ENCODE data around the gene DES.
A peak's percentile ranks its signal among the peaks of the same experiment; 100 is the strongest.

DNA sequence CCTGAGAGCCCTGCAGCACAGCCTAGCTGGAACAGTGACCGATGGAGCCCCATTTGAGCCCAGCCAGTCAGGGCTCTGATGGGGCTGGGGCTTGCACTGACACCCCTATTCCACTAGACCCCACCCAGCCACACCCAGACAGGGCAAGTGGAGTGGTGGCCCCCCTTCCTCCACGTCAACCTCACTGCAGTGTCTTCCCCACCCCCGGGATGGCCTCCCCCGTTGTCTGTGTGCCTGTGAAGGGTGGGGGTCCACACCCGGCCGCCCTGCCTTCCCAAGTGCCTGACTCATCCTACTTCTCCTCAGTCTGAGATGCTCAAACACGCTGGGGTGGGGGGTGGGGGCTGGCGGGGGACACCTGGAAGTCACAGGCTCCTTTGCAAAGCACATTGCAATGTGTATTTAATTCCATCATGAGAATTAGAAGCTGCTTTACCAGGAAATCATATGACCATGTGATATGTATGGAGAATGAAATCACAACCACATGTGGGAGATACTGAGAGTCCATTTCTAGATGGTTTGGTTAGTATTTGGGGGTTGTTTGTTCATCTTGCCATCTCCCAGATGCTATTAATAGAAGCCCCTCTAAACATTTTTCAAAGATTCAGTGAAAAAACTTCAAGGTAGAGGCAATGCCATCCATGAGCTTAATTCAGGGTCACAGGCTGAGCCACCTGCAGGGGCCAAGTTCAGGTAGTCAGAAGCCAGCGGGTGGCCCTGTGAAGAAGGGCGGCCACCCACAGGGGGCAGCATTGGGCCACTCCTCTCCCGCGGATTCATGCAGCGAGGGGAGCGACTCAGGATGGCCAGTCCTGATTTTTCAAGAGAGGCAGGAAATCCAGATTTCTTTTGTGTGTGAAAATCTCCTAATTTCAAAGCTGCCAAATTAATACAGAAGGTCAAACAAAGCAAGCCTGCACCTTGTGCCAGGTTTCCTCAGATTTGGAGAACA lies 57.8 kb downstream of the DES start:
- TF ChIP-seq RAD21 (IDR thresholded peaks at IDR 0.05; ENCODE audit: low read depth): peak; percentile 72
- no peak for TF ChIP-seq EP300 (IDR thresholded peaks at IDR 0.05; ENCODE audit: borderline replicate concordance)
- 0 out of 2 replicates have a peak, but pooled peaks have one; percentile 11 for TF ChIP-seq YY1 (IDR thresholded peaks at IDR 0.05; ENCODE audit: low read depth)
- TF ChIP-seq TEAD4 (IDR thresholded peaks at IDR 0.05): no peak
- no peak for TF ChIP-seq FOXM1 (IDR thresholded peaks at IDR 0.05; ENCODE audit: borderline replicate concordance, low read depth)
- TF ChIP-seq TAF1 (IDR thresholded peaks at IDR 0.05; ENCODE audit: low read depth): no peak
- no peak for TF ChIP-seq MAX (IDR thresholded peaks at IDR 0.05)
- no peak for TF ChIP-seq USF1 (IDR thresholded peaks at IDR 0.05)
- no peak for TF ChIP-seq EGR1 (IDR thresholded peaks at IDR 0.05)
- TF ChIP-seq ZBTB7A (IDR thresholded peaks at IDR 0.05; ENCODE audit: low read depth): no peak
